ENCODE results near the gene LMF1. TPM values are rescaled to one million over a fixed set of nuclear protein-coding genes. Genes with fewer than 3 reads are reported as not detected.

The LMF1 gene
- total and polyA plus RNA-seq, 2 donors (not counting 1 experiment from before 2014, with no cell fraction given), result 36.4 to 63.2 TPM

DNA sequence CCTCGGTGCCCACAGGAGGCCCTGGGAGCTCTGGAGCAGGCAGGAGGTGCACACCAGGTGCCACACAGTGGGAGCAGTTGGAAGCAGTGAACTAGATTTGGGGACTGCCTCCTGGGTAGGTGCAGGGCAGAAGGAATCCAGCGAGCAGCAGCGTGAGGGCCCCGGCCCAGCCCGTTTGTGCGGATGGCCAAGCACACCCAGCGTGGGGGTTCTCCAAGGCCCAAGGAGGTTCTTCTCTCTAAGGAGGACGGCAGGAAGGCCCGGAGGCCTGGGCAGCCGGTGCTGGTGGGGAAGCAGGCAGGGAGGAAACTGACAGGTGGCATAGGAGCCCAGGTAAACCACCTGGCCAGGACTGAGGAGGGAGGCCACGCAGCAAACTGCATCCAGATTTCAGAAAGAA, 27.8 kb upstream of the LMF1 start:
- Histone ChIP-seq H3K9me3 (ENCODE audit: control extremely low read depth in 1 of 3, control insufficient read depth in 2 of 3, insufficient read depth in 1 of 3, low read length in 2 of 3) (peaks cover 1 to 54% (median 13%) of the 10 kb centered on the region in 3 donors), H3K79me2 (ENCODE audit: control insufficient read depth, insufficient read depth, low read length) (no peaks in the 10 kb centered on the region), H3K4me3 (ENCODE audit: control extremely low read depth in 1 of 5, extremely low read depth in 1 of 5, insufficient read depth in 1 of 5, low read depth in 2 of 5, low read length in 4 of 5) (no peak overlapping the region), H3K36me3 (replicated peaks in 1 of 2; ENCODE audit: control extremely low read depth in 1 of 2, control insufficient read depth in 1 of 2, extremely low read depth in 1 of 2, insufficient read depth in 2 of 2, low read length in 1 of 2) (no peaks in the 10 kb centered on the region), H3K9ac (ENCODE audit: low read length) (no peak overlapping the region), H3K4me1 (ENCODE audit: control insufficient read depth in 2 of 2, insufficient read depth in 2 of 2, low read length in 2 of 2) (peaks cover under 1 to 4% of the 10 kb centered on the region in 2 donors), H3K27me3 (replicated peaks in 1 of 4; ENCODE audit: control extremely low read depth in 1 of 4, control insufficient read depth in 3 of 4, insufficient read depth in 4 of 4, low read length in 3 of 4) (peaks cover 0 to 48% (median 4%) of the 10 kb centered on the region in 4 experiments), H4K20me1 (ENCODE audit: control insufficient read depth, insufficient read depth, low read length, poor library complexity, severe bottlenecking) (no peaks in the 10 kb centered on the region), H3K27ac (ENCODE audit: low read length in 2 of 2) (no peak overlapping the region), H3K4me2 (replicated peaks; ENCODE audit: low read depth, low read length, poor library complexity, severe bottlenecking) (no peak overlapping the region), H2AFZ (ENCODE audit: insufficient read depth, low read depth, low read length, poor library complexity, severe bottlenecking) (no peak overlapping the region)
- Mint-ChIP-seq H3K4me3 (no peak overlapping the region), H3K9me3 (ENCODE audit: insufficient read depth) (no peaks in the 10 kb centered on the region), H3K27ac (no peak overlapping the region), H3K27me3 (peaks cover 21% of the 10 kb centered on the region), H3K4me1 (no peaks in the 10 kb centered on the region)
- TF ChIP-seq CTCF (IDR thresholded peaks at IDR 0.05) (no peak), EZH2 (IDR thresholded peaks at IDR 0.05; ENCODE audit: borderline replicate concordance, insufficient read depth, low read depth, low read length, poor library complexity, severe bottlenecking) (no peak)
- ATAC-seq (ENCODE audit: low read depth) (no peak), DNase-seq (no peak)
- POLR2A ChIA-PET, result no interaction called here
- CTCF ChIA-PET, result no interaction called here
- intact Hi-C loops (cut with micrococcal nuclease), result no loop called here
- WGBS (ENCODE audit: insufficient coverage), result 84% methylated on average over 11 of the region's 11 CpGs

DNA sequence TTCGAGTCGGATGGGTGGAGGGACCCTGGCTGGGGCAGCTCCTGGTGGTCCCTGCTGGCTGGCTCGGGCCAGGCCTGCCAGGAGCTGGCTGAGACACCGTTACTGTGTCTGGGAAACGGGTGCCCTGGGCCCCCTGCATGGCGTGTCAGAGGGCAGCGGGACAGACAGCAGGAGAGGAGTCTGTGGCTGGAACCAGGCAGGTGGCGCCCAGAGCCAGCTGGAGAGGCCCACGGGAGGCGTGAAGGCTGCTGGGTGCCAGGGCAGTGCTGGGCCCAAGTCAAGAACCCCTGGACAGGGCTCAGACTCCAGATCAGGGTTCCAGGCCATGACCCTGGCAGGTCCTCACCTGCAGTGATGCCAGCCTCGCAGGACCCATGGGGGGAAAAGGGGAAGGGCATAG, 27.4 kb upstream of the LMF1 start:
- ATAC-seq (ENCODE audit: low read depth), result no peak
- H3K4me1 Mint-ChIP-seq, result no peaks in the 10 kb centered on the region

More for the DNA sequence above, 27.4 kb upstream of the LMF1 start:
- Mint-ChIP-seq H3K9me3 (ENCODE audit: insufficient read depth) (no peaks in the 10 kb centered on the region), H3K4me3 (no peak overlapping the region), H3K27ac (no peak overlapping the region), H3K27me3 (peaks cover 21% of the 10 kb centered on the region)
- Histone ChIP-seq H3K4me2 (replicated peaks; ENCODE audit: low read depth, low read length, poor library complexity, severe bottlenecking) (no peak overlapping the region), H3K9me3 (ENCODE audit: control extremely low read depth in 1 of 3, control insufficient read depth in 2 of 3, insufficient read depth in 1 of 3, low read length in 2 of 3) (peaks cover 1 to 56% (median 13%) of the 10 kb centered on the region in 3 donors), H2AFZ (ENCODE audit: insufficient read depth, low read depth, low read length, poor library complexity, severe bottlenecking) (no peak overlapping the region), H3K36me3 (replicated peaks in 1 of 2; ENCODE audit: control extremely low read depth in 1 of 2, control insufficient read depth in 1 of 2, extremely low read depth in 1 of 2, insufficient read depth in 2 of 2, low read length in 1 of 2) (no peaks in the 10 kb centered on the region), H4K20me1 (ENCODE audit: control insufficient read depth, insufficient read depth, low read length, poor library complexity, severe bottlenecking) (no peaks in the 10 kb centered on the region), H3K4me3 (ENCODE audit: control extremely low read depth in 1 of 5, extremely low read depth in 1 of 5, insufficient read depth in 1 of 5, low read depth in 2 of 5, low read length in 4 of 5) (no peak overlapping the region), H3K4me1 (ENCODE audit: control insufficient read depth in 2 of 2, insufficient read depth in 2 of 2, low read length in 2 of 2) (peaks cover 0 to 4% of the 10 kb centered on the region in 2 donors), H3K9ac (ENCODE audit: low read length) (no peak overlapping the region), H3K27me3 (replicated peaks in 1 of 4; ENCODE audit: control extremely low read depth in 1 of 4, control insufficient read depth in 3 of 4, insufficient read depth in 4 of 4, low read length in 3 of 4) (peaks cover 0 to 48% (median 4%) of the 10 kb centered on the region in 4 experiments), H3K27ac (ENCODE audit: low read length in 2 of 2) (no peak overlapping the region), H3K79me2 (ENCODE audit: control insufficient read depth, insufficient read depth, low read length) (no peaks in the 10 kb centered on the region)
- WGBS (ENCODE audit: insufficient coverage), result 66% methylated on average over 11 of the region's 11 CpGs
- intact Hi-C loops (cut with micrococcal nuclease), result no loop called here
- ChIA-PET POLR2A (no interaction called here), CTCF (no interaction called here)
- no peak for DNase-seq
- no peak for TF ChIP-seq EZH2 (IDR thresholded peaks at IDR 0.05; ENCODE audit: borderline replicate concordance, insufficient read depth, low read depth, low read length, poor library complexity, severe bottlenecking)
- no peak for TF ChIP-seq CTCF (IDR thresholded peaks at IDR 0.05)

Data from B cell (primary cell).